A549 treated with AZD9567 at 1 μM for 4 hours (cell line): ENCODE measurements around the gene NKX2-8. TPM values are rescaled to one million over a fixed set of nuclear protein-coding genes. Genes with fewer than 3 reads are reported as not detected.

Source experiments
- total RNA-seq: library from RNA; stranded (reverse); fragments of 200-300 nt; extraction: Qiagen RNA extraction; gene quantifications from 5 replicates; pipeline ENCODE4 v1.2.3, GENCODE V29; 2022; ENCODE audit not compliant: insufficient read depth

The NKX2-8 gene
- 2.9 to 3.6 TPM (median 3.4 TPM) in 4 of 5 replicates, not detected in the other for total RNA-seq

DNA sequence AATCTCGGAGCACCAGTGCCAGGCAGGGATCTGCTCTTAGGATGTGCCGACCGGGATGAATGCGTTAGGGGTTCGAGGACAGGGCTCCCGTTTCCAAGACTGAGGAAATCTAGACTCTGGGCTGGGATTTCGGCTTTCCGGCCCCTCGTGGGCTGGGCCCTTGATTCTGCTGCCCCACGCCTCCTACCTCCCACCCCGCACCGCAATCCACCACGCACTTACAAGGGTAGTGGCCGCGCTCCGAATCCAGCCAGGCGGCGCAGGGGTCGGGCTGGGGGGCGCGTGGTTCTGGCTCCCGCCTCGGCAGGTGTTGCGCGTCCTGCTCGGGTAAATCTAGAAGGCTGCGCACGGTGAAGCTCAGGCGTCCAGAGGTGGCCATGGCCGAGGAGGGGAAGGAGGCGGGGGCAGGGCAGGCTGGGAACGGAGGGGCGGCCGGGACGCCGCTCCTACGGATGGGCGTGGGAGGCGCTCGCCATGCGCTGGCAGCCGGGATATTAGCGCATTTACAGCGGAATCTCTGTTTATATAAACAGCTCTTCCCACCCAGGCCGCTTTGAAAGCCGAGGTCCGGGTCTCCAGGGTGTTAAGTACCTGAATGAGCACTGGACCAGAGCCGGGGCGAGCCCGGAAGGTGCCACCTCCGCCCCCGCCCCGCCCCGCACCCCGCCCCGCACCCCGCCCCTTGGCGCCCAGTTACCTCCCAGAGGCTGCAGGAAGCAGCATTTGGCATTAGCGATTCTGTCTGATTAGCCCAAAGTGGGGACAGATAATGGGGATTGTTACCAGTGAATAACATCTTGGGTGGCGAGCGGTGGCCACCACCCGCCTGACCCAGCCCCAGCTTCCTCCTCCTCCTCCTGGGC is at the start of gene NKX2-8:
Gene NKX2-8, minus strand, starts transcription at position 604 of the 863 bp plus-strand sequence. Its CDS starts 225 bp downstream, at position 379.

Other genes with a start within 250 kb of the NKX2-8 start
- gene NKX2-1, start 62.4 kb downstream of the NKX2-8 start, total RNA-seq: 0.03 to 0.08 TPM in 2 of 5 replicates, not detected in the others
- gene PAX9, start 79.2 kb upstream of the NKX2-8 start, total RNA-seq: 1.5 to 3.7 TPM (median 3.2 TPM) in 5 replicates